Measurements from ENCODE around the gene CAPN3.

Gene CAPN3

GRCh38 chr15:42359985-42360384, 684 bp downstream of the CAPN3 start:
- no peak for DNase-seq

GRCh38 chr15:42360535-42361112, 1.3 kb downstream of the CAPN3 start:
- no peak for DNase-seq

GRCh38 chr15:42363487-42363886, 4.2 kb downstream of the CAPN3 start:
- DNase-seq = no peak

GRCh38 chr15:42363942-42364341, 4.6 kb downstream of the CAPN3 start:
- DNase-seq = no peak

DNA sequence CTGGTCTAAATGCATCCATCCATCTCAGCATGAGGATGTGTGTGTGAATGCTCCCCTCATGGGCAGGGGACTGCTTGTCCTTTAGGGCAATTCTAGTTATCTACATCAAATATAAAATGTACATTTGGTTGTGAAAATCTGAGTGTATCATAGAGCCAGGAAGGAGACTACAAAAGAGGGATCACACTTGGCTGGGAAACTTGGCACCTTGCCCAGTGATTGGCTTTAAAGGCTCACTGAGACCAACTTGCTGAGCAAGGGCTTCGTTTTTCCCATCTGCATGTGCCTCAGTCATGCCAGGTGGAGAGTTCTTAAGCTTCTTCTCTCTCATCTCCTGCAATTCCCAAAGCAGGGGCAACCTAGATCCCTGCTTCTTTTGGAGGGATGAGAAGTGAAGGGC, 5.2 kb downstream of the CAPN3 start:
- no peak for DNase-seq

DNA sequence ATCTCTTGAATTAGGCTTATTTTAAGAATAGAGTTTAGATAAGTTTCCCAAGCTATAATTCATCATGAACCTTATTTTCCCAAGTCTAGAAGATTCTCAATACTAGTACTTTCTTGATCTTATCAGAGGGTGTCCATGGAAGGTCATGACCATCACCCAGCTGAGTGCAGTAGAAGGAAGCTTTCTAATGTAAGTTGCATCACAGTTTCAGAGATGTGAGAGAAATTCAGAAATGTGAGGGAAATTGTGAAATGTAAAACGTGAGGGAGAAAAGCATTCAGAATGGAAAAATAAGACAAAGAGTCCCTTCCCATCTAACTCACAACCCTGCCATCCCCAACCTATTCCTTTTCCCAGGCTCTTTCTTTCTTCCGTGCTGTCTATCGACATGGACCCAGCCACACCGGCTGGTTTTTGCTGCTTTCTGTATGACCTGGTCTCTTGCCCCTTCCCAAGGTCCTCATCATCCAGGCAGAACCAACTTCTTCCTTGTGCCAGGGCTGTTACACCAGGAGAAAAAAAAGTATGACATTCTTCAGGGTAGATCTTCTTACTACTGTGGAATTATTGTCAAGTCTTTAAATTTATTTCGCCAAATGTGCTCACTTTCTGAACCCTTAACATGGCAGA, 6.7 kb downstream of the CAPN3 start:
- DNase-seq = no peak

DNA sequence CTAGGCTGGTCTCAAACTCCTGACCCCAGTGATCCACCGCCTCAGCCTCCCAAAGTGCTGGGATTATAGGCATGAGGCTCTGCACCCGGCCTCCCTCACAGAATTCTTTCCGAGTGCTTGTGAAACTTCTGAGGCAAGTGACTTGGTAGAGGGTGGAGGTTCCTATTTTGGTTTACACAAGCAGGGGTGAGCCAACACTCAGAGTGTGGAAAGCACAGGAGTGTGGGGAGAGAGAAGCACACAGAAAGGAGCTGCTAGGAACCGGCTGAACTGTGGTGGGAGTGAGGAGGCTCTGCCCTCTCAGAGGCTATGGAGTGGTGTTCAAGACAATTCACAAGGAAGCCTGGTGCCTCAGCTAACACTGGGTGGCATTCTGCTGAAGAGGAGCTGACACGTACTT, 7.7 kb downstream of the CAPN3 start:
- DNase-seq = no peak

- no peak for DNase-seq
These were observed 8.8 kb downstream of the CAPN3 start for GRCh38 chr15:42368096-42368495.

DNA sequence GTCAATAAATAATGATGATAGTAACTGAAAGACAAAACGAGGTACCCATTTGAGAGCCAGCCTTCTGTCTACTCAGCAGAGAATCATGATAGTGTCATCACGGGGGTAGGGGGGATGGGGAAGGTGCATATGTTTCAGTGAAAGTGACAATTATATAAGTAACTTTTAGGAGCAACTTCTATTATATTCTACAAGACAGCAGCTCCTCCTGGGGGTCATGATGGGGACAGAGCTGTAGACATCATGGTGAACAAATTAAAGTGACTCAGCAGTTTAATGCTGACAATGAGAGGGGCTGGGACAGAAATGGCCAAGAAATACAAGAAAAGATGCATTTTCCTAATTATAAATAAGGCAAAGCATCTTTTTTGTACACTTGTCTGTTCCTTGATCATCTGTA, 11.8 kb downstream of the CAPN3 start:
- no peak for DNase-seq

- DNase-seq = no peak
These were observed 14.0 kb downstream of the CAPN3 start for GRCh38 chr15:42373274-42373673.

DNA sequence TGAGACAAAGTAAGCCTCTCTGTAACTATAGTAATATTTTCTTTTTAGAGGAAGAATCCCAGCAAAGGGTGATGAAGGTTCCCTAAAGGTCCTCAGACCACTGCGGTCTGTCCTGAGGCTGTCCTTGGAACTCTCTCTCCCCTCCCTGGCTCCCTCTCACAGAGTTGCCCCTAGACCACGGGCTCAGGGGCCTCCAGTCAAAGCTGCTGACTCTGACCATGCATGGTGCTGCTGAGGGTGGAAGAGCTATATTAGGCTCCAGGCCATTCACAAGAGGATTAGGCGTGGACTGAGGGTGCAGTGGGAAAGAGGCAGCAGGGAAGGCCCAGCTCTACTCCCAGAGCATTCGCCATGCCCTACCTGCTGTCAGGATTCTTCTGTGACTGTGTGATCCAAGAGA, 14.6 kb downstream of the CAPN3 start:
- DNase-seq = no peak

- no peak for DNase-seq
These were observed 15.5 kb downstream of the CAPN3 start for GRCh38 chr15:42374810-42375209.

- no peak for DNase-seq
These were observed 16.0 kb downstream of the CAPN3 start for GRCh38 chr15:42375252-42375651.

GRCh38 chr15:42375941-42376340, 16.6 kb downstream of the CAPN3 start:
- DNase-seq = no peak

DNA sequence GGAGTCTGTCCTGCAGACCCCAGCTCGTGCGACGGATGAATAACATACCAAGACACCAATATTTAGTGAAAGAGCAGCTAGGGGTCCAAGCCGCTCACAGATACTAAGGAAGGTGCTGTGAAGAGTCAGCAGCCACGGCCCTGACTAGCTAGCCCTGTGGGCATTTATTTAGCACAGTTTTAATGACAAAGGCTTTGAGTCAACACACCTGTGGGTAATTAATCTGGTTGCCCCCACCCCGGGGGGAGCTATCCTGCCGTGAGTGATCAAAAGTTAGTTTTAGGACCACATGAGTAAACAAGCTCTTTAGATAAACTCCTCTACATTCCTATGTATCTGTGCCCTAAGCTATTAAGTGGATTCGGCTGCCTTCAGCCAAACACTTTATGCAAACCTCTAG, 18.7 kb downstream of the CAPN3 start:
- DNase-seq = no peak

DNA sequence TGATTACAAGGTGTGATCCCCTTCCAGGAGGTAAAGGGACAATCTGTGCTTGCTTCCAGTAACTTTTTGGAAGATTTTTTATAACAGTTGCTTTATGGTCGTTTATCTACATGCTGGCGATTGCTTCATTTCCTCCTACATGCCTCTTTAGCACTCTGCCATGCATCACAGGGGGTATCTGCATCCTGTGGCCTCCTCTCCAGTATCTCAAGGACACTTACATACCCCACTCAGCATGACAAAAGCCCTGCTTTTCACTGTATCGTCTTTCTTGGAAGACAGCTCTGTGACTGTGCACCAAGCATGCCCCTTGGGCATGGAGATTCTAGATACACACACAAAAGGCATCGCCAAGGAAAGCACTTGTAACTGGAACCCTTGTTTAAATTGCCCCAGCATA, 25.3 kb downstream of the CAPN3 start:
- no peak for DNase-seq

- no peak for DNase-seq
These were observed 26.1 kb downstream of the CAPN3 start for GRCh38 chr15:42385206-42385979.

DNA sequence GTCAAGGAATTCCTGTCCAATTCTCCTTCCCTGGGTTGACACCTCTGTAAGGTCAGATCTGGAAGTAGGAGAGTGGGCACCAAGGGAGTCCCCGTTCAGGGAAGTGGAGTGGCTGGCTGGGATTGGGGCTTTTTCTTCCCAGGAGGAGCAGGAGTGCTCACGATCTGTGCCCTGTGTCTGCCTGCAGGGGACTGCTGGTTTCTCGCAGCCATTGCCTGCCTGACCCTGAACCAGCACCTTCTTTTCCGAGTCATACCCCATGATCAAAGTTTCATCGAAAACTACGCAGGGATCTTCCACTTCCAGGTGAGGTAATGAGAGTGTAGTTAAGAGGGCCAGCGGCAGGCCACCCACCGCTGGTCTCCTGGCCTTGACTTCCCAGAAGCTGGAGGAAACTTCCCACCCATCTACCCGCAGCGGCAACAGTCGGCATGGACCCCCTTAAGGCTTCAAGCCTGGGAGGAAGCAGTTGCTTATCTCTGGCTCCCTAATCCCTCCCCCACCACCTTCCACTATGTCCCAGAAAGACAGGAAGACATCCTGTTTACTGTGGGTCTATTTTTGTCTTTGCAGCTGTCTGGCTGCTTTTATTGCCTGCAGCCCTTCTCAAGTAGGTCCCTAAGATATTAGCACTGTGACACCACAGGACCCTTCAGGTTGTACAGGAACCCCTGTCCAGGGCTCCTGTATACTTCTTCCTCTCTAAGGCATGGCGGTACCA, 26.8 kb downstream of the CAPN3 start:
- DNase-seq = no peak

GRCh38 chr15:42387603-42388002, 28.3 kb downstream of the CAPN3 start:
- no peak for DNase-seq

GRCh38 chr15:42392309-42393024, 33.2 kb downstream of the CAPN3 start:
- no peak for DNase-seq

GRCh38 chr15:42394106-42394505, 34.8 kb downstream of the CAPN3 start:
- no peak for DNase-seq

DNA sequence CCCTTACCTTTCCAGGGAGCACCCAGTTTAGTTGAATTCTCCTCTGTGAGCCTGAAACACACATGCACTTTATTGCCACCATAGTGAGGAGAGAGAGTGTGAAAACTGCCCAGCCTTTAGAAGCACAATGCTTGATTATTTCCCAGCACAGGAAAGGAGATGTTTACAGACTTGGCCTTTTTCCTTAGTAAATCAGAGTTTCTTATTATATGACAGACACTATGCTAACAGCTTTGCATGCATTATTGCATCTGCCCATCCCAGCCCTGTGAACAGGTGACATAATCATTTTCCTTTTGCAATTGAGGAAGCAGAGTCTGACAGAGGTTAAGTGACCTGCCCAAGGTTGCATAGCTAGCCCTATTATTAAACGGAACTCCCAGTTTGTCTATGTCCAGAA, 36.5 kb downstream of the CAPN3 start:
- DNase-seq = no peak

All from KG1 (cell line).